HL-60 (cell line): ENCODE results near the gene AGPAT2.

ENCODE experiments used
- DNase-seq, 2 experiments: peaks; one replicate each; pipeline ENCODE4 v3.0.0-alpha.2; 2010 to 2020; ENCODE audit warnings: low read depth in 1 of 2, low spot score in 1 of 2
- H3K27ac ChIP-seq: fragments of 250-450 bp; sonication (Bioruptor Pico); replicated peaks from 2 replicates; pipeline ENCODE4 v1.5.1; 2020; ENCODE audit warnings: mild to moderate bottlenecking, moderate library complexity
- H3K27me3 ChIP-seq: fragments of 250-450 bp; sonication (Bioruptor Pico); 2 replicates; pipeline ENCODE4 v1.5.1; 2021; ENCODE audit warnings: mild to moderate bottlenecking, moderate library complexity; ENCODE audit not compliant: insufficient read depth, poor library complexity, severe bottlenecking
- H3K4me3 ChIP-seq: replicated peaks from 2 replicates; pipeline ENCODE4 v1.5.1; 2011; ENCODE audit warnings: mild to moderate bottlenecking, control low read depth, low read length; ENCODE audit not compliant: insufficient read depth
- GABPA ChIP-seq: IDR thresholded peaks from 2 replicates; pipeline ENCODE4 v1.6.1; 2012; ENCODE audit warnings: low read depth
- POLR2AphosphoS5 ChIP-seq: IDR thresholded peaks from 2 replicates; pipeline ENCODE4 v1.6.1; 2012; ENCODE audit warnings: low read depth
- SPI1 ChIP-seq: IDR thresholded peaks from 2 replicates; pipeline ENCODE4 v1.6.1; 2012; ENCODE audit warnings: low read depth, mild to moderate bottlenecking, borderline replicate concordance
- TF ChIP-seq, protein P1 (sequence below): IDR thresholded peaks from 2 replicates; pipeline ENCODE4 v1.6.1; 2012; ENCODE audit warnings: low read depth; ENCODE audit not compliant: insufficient replicate concordance
- TF ChIP-seq, protein P2 (sequence below): IDR thresholded peaks from one replicate; pipeline ENCODE4 v1.5.1; 2011; ENCODE audit warnings: low read length, control low read depth, inconsistent platforms; ENCODE audit not compliant: insufficient read depth

Gene AGPAT2

DNA sequence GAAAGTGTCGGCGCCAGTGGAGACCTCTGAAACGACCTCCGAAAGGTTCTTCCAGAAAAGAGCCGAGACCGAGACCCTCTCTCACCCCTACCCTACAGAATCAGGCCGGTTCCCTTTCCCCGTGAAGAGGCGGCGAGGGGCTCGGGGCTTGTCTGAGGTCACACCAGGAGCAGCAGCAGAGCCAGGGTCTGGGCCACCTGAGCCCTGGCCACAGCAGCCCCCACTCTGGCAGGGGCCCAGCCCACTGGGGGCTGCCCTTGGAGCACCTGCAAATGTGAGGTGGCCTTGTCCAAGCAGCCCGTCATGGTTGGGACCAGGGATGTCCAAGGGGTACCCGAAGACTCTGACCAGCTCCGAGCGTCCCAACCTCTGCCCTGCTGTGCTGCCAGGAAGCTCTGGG, 9.2 kb downstream of the AGPAT2 start:
- H3K4me3 ChIP-seq: no peak overlapping the region
- H3K27me3 ChIP-seq: no peaks in the 10 kb centered on the region
- TF ChIP-seq, protein P1, sequence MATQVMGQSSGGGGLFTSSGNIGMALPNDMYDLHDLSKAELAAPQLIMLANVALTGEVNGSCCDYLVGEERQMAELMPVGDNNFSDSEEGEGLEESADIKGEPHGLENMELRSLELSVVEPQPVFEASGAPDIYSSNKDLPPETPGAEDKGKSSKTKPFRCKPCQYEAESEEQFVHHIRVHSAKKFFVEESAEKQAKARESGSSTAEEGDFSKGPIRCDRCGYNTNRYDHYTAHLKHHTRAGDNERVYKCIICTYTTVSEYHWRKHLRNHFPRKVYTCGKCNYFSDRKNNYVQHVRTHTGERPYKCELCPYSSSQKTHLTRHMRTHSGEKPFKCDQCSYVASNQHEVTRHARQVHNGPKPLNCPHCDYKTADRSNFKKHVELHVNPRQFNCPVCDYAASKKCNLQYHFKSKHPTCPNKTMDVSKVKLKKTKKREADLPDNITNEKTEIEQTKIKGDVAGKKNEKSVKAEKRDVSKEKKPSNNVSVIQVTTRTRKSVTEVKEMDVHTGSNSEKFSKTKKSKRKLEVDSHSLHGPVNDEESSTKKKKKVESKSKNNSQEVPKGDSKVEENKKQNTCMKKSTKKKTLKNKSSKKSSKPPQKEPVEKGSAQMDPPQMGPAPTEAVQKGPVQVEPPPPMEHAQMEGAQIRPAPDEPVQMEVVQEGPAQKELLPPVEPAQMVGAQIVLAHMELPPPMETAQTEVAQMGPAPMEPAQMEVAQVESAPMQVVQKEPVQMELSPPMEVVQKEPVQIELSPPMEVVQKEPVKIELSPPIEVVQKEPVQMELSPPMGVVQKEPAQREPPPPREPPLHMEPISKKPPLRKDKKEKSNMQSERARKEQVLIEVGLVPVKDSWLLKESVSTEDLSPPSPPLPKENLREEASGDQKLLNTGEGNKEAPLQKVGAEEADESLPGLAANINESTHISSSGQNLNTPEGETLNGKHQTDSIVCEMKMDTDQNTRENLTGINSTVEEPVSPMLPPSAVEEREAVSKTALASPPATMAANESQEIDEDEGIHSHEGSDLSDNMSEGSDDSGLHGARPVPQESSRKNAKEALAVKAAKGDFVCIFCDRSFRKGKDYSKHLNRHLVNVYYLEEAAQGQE: no peak
- TF ChIP-seq POLR2AphosphoS5: no peak
- no peak for TF ChIP-seq GABPA
- TF ChIP-seq, protein P2, sequence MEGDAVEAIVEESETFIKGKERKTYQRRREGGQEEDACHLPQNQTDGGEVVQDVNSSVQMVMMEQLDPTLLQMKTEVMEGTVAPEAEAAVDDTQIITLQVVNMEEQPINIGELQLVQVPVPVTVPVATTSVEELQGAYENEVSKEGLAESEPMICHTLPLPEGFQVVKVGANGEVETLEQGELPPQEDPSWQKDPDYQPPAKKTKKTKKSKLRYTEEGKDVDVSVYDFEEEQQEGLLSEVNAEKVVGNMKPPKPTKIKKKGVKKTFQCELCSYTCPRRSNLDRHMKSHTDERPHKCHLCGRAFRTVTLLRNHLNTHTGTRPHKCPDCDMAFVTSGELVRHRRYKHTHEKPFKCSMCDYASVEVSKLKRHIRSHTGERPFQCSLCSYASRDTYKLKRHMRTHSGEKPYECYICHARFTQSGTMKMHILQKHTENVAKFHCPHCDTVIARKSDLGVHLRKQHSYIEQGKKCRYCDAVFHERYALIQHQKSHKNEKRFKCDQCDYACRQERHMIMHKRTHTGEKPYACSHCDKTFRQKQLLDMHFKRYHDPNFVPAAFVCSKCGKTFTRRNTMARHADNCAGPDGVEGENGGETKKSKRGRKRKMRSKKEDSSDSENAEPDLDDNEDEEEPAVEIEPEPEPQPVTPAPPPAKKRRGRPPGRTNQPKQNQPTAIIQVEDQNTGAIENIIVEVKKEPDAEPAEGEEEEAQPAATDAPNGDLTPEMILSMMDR: no peak
- no peak for TF ChIP-seq SPI1
- DNase-seq: no peak
- H3K27ac ChIP-seq: no peak overlapping the region

GRCh38 chr9:136676920-136677686, 10.2 kb downstream of the AGPAT2 start:
- DNase-seq: no peak
- Histone ChIP-seq H3K27me3 (no peaks in the 10 kb centered on the region), H3K27ac (no peak overlapping the region), H3K4me3 (no peak overlapping the region)
- TF ChIP-seq POLR2AphosphoS5 (no peak), SPI1 (no peak), GABPA (no peak)
- TF ChIP-seq, protein P2: no peak
- TF ChIP-seq, protein P1: no peak

GRCh38 chr9:136676297-136676794, 10.9 kb downstream of the AGPAT2 start:
- TF ChIP-seq, protein P1: no peak
- TF ChIP-seq GABPA (no peak), SPI1 (no peak), POLR2AphosphoS5 (no peak)
- DNase-seq: no peak
- H3K4me3 ChIP-seq: no peak overlapping the region
- H3K27ac ChIP-seq: no peak overlapping the region
- no peaks in the 10 kb centered on the region for H3K27me3 ChIP-seq
